T-helper 9 cell (primary cell): ENCODE results near the gene KCNMA1.

Experiments used
- DNase-seq: peaks from one replicate; pipeline ENCODE4 v3.0.0-alpha.2; 2020

KCNMA1 gene

DNA sequence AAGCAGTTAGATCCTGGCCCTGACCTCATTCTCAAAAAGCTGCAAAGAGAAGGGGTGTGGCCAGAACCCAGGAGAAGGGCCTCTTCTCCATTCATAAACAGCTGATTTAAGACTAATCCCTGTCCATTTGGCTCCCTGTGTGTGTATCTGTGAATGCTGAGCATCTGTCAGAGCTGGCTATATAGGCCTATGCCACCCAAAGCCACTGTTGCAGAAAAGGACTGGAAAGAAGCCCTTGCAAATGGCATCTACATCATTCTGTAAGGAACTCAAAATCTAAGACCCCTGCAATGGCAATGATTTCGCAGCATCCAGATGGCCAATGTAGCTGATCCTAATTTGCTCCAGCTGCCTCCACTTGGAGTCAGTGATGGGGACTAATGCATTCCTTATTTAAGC is 384.5 kb downstream of the KCNMA1 start:
- no peak for DNase-seq

DNA sequence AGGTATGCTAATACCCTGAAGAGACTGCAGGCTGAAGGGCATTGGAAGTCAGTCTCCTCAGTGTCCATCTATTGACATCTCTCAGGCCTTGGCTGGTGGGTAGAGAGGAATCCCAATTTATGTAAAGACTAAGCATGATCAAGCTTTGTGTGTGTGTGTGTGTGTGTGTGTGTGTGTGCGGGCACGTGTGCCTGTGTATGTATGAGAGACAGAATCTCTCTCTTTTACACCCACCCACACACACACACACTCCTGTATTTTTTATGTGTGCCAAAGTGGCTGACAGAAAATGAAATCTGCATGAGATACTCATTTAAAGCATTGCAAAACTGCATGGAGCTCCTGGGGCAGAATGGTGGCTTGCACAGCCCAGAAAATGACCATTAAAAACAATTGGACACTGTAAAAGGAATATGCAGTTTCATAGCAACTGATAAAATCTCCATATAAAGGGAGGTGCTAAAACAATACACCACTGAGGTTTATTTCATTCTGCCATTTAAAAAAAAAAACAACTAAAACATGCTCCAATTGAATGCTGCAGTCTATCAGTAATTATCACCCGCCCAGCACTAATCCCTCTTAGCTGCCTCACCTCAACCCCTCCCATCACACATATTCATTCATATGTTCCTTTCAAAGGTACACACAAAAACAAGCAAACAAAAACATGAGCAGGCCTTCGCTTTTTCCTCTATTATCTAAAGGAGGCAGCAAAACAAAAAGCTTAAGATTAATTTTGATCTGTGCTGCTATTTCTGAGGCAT is 385.0 kb downstream of the KCNMA1 start:
- no peak for DNase-seq

DNA sequence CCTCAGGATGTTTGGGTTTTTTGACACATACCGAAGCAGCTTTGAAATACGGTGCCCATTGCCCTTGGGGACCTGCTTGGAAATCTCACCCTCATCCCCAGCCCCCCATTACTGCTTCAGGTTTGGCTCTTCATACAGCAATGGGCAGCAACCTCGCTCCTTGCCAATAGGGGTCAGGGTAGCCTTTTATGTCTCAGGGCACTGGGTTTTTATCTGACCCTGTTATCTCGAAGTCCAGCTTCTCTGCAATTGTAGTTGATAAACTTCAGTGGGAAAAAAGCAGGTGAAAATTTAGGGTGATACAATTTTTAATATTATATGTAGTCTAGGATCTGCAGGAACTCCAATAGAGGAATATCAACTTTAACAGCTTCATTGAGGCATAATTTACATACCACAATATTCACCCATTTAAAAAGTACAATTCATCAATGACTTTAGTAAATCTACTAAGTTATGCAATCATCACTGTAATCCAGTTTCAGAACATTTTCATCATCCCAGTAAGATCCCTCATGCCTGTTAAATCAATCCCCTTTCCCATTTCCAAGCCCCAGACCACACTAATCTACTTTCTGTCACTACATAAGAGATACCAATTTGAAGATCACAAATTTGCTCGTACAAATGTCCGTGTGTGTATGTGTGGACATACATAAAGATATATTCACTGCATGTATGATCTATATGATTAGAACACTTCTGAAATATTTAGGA is 386.2 kb downstream of the KCNMA1 start:
- no peak for DNase-seq

DNA sequence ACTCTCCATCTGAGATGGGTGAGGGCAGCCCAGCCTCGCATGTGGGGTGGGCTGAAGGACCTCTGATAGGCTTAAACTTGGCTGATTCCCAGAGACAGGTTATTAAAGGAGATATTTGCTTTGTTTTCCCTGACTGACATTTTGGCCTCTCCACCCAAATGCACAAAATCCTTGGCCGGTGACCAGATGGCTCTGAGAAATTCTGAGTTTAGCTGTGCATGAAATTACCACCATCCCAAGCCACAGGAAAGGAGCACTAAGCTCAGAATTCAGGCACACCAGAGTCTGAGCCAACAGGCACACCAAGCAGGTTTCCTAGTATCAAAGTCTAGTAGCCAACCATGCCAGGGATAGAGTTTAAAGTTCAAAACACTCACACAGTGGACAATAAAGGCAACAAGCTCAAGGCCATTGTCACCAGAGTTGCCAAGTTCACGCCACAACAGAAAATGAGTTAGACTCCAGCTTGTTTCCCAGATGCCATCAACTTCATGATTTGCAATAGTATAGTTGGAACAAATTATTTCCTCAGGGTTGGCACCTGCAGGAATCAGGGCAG is 387.6 kb downstream of the KCNMA1 start:
- DNase-seq: no peak

DNA sequence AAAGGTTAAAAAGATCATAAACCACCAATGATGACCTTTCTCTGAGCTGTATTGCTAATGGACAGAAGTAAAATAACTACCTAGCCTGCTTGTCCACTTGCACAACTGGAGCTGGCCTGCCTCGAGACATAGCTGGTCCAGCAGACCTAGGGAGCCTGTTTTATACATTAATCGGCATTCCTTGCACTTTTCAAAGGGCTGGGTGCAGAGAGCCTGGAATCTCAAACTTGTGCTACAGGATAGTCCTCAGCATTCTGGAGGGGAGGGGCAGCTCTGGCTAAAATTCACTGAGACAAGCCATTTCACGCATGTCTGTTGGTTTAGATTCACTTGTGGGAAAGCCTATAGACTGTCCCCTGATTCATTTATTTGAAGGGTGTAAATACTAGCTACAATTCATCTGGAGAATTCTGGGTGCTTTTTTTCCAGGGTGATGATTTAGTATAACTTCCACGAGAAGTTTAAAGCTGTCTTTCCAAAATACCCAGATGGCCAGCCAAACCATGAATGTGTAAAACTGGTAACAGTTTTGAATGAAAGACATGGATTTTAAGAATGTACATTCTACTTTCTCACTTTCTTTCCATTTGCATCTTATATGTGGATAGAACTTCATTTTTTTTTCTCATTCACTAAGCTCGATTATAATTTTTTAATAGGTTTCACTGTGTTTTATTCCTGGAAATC is 389.4 kb downstream of the KCNMA1 start:
- no peak for DNase-seq

DNA sequence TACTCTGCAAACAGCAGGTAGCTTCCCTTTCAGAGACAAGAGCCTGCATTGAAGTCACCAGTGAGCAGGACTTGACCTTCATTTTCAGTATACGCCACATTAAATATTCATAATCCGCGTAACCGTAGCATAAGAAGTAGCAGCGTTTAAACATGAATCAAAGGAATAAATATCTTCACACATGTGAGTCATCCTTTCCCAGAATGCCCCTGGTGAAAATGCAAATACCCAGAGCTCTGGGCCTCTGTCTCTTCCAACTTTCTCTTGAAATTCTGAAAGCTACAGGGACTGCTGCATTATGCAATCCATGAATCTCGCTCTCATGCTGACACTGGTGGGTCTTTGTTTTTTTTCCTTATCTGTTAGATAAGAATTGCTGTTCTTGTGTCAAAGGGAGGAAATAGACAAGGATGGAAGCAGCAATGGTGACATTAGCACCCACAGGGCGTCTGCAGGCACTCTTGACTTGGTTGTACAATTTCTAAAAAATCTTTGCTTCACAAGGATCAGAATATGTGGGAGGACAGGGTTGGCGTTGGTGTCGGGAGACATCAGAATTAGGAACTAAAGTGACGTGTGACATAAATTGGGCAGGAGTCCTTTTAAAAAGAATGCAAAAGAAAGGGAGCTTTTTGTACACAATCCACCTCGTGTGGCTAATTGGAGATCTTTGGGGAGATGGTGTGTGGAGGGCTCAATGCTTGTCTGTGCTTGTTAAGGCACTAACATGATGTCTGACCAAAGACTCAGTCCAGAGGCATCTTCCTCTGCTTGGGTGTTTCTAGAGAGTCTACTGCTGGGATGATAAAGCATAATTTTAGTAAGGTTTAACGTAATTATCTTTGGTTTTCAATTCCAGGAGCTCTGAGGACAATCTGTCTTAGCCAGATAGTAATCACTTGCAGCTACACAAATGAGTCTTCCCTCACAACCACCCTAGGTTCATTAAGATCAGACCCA is 390.3 kb downstream of the KCNMA1 start:
- DNase-seq: no peak

DNA sequence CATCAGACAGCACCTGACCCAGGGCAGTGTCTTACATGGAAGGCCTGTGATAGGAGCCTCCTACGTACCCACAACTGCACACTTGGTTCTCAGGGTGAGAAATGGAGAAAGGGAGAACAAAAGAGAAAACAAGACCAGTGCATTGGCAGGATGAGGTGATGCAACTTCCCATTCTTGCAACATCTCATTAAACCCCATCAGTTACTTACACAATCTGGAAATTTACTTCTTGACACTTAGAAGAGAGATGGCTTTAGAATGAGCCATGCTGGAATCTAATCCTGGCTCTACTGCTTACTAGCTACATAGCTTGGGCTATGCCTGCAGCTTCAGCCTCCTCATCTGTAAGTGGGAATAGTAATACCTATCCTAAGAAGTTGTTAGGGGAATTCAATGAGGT is 391.7 kb downstream of the KCNMA1 start:
- no peak for DNase-seq

DNA sequence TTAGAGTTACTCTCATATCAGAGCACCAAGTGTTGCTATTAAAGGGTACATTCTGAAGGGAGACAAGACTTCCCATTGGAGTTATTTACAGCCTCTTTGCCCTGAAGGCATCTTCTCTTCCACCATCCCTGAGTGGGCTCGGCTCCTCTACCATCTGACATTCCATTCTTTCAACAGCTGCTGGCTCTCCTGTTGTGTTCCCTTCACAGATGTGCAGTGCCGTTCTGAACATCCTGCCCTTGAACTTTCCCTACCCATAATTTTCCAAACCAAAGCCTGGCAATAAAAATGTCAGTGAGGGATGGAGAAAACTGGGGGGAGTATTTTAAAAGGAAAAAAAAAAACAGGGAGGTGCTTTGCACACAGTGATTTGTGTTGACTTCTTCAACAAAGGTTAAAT is 392.9 kb downstream of the KCNMA1 start:
- DNase-seq: no peak

DNA sequence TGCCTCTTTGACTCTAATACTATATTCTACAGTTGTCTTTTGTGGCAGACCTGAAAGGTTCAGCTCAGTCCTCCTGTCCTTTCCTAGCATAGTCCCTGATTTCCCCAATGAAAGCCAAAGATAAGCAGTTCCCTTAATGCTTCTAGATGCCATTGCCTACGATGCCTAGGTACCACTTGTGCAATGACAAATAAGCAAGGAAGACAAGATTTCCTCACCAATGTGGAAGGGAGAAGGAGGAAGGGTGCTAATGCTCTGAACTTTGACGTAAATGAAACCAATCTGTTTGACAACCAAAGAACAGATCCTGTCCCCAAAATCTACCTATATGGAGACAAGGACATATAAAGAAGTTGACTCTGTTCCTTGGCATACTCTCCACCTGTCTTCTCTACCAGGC is 393.3 kb downstream of the KCNMA1 start:
- no peak for DNase-seq

DNA sequence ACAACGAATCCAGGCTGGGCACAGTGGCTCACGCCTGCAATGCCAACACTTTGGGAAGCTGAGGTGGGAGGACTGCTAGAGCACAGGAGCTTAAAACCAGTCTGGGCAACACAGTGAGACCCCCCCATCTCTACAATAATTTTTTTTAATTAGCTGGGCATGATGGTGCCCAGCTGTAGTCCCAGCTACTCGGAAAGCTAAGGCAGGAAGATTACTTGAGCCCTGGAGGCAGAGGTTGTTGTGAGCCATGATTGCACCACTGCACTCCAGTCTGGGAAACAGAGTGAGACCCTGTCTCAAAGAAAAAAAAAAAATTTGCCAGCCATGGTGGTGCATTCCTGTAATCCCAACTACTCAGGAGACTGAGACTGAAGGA is 396.3 kb downstream of the KCNMA1 start:
- DNase-seq: no peak

DNA sequence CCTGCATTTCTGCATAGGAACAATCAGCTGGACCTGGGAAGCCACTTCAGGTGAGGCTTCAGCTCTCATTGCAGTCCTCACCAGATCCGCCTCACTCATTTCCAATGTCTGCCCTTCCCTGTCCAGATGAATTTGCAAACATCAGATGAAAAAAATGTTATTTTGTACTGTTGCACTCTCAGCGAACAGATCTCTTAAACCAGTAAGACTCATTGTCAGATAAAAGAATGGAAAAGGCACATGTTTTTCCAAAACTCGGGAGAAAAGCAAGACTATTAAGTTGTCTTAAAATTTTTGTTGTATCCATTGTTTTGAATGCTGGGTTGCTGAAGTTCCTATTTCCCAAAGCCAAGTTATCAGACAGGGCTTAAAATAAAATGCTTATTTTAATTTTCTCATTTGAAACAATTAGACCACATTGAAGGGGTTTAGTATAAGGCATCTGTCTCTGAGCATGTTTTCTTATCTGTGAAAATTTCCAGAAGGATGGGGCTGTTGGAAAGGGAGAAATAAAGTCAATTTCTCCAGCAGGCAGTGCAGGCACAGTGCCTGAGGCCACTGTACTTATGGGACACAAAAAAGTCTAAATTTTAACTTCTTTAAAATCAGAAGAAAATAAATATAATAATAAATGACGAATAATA is 396.8 kb downstream of the KCNMA1 start:
- DNase-seq: no peak

DNA sequence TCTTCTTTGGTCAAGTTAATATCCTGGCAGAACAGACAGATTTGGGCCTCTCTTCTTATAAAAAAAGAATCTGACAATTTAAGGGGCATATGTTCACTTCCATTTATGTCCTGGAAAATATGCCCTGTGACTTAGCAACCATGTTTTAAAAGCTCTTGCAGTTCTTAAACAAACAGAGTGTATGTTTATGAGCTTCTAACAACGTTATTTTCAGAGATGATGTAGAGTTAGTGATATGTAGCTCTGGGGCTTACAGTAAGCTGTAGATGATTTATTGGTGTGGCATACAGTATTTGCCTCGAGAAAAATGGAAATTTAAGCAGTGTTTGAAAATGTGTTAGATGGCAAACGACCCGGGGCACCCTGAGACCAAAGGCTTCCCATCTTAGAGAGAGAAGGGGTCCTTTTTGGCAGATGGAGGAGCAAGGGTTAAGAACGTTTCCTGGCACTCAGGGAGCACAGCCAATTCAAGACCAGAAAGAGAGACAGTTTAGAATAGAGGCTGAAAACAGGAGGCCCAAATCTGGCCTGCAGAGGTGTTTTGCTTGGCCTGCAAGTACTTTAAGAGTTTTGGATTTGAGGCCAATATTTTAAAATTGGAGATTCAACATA is 397.5 kb downstream of the KCNMA1 start:
- no peak for DNase-seq

DNA sequence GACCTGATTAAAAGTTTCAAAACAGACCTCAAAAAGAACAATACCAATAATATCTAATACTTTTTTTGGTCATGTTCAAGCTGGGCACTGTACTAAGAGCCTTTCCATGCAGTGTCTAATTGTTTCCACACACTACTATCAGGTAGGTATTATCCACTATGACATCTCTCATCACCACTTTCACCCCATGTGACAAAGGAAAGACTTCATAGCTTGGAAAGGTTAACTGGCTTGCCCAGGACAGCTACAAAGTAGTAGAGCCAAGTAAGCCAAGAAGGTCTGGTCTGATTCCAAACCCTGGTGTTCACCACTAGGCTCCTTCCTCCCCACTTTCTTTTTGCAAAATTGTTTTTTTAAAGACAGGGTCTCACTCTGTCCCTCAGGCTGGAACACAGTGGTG is 400.5 kb downstream of the KCNMA1 start:
- DNase-seq: no peak

DNA sequence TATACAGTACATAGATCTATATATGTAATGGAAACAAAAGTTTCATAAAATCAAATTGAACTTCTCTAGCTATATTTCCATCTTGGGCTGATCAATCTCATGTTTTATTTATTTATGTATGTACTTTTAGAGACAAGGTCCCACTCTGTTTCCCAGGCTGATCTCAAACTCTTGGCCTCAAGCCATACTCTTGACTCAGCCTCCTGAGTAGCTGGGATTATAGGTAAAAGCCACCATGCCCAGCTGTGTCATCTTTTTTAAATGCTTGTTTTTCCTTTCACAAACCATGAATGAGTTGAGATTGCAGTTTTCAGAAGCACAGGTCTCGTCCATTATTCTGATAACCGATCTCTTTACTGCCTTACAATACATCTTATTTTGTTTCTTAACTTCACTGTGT is 400.9 kb downstream of the KCNMA1 start:
- DNase-seq: no peak

DNA sequence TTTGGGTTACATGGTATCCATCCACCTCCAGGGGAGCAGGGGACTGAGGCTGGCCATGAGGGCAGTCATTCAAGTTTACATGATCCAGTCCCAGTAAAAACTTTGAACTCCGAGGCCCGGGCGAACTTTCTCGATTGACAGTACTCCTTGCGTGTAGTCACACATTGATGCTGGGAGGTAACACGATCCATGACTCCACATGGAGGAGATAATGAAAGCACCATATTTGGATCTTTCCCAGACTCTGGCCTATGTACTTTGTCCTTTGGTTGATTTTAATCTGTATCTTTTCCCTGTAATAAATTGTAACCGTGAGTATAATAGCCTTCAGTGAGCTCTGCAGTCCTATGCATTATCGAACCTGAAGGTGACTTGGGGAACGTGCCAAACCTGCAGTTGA is 401.6 kb downstream of the KCNMA1 start:
- DNase-seq: no peak

DNA sequence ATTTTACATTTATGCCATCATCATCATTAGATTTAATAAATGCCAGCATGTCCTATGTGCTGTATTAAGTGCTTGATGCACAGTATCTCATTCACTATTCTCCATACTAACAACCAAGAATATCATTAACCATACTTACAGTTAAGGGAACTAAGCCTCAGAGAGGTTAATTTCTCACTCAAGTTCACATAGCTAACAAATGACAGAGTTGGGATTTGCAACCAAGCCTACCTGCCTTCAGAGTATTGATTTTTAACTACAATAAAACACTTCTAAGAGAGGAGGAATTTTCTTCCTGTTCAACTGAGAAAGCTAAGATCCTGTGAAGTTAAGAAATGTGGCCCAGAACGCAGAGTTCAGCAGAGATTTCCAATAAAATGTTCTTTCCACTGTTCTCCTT is 403.0 kb downstream of the KCNMA1 start:
- no peak for DNase-seq

DNA sequence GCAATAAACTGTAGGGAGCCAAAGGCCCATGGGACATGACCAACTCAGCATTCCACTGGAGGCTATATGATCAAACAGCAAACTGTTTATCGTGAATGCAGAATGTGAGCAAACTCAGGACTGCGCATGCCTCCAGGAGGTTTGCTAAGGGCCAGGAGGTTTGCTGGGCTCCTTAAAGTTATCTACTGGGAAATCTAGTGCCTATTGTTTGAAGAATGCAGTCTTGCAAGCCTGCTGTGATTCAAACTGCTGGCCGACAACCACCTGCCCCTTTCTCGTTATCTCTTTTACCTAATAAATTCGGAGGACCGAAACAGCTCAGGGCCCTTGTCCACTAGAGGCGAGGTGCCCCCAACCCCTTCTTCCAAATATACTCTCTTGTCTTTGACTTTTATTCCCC is 404.1 kb downstream of the KCNMA1 start:
- DNase-seq: no peak

DNA sequence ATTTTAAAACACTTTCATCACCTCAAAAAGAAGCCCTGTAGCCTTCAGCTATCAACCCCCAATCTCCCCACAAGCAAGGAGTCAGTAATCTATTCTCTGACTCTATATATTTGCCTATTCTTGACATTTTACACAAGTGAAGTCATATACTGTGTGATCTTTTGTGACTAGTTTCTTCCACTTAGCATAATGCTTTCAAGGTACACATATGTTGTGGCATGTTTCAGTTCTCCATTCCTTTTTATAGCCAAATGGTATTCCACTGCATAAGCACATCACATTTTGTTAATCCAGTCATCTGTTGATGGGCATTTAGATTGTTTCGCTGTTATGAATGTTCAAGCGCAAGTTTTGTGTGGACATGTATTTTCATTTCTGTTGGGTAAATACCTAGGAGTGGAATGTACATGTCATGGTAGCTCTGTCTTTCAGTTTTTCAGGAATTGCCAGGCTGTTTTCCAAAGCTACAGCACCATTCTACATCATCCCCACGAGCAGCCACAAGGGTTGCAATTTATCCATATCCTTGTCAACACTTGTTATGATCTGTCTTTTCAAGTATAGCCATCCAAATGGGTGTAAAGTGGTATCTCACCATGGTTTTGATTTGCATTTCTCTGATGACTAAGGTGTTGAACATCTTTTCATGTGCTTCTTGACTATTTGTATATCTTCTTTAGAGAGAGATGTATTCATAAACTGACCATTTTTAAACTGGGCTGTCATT is 405.6 kb downstream of the KCNMA1 start:
- no peak for DNase-seq

DNA sequence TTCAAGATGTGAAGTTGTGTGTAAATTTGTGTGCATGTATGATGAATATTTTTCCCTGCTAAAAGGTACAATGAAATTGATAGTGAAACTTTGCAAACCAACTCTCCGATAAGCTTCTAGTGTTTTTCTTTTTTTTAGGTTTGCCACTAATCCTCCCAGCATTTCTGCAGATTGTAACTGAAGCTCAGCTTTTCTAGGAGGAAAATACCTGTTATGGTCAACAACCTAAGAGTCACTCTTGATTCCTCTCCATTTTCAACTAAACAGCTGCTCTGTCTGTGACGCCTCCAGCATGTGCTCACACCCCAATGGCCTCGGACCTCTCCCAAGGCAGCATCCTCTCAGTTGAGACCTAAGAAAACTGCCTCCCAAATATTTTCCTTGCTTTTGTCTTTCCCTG is 406.2 kb downstream of the KCNMA1 start:
- no peak for DNase-seq

DNA sequence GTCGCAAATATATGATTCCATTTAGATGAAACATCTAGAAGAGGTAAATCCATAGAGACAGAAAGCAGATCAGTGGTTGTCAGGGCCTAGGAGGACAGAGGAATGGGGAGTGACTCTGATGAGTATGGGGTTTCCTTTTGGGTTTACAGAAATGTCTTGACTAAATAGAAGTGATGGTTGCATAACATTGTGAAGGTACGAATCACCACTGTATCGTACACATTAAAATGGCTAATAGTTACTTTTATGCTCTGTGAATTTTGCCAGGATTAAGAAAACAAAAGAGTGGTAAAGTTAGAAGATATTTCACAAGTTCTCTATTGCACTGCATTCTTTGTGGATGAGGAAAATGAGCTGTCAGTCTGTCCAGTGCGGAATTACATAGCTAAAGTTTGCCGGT is 407.4 kb downstream of the KCNMA1 start:
- no peak for DNase-seq

DNA sequence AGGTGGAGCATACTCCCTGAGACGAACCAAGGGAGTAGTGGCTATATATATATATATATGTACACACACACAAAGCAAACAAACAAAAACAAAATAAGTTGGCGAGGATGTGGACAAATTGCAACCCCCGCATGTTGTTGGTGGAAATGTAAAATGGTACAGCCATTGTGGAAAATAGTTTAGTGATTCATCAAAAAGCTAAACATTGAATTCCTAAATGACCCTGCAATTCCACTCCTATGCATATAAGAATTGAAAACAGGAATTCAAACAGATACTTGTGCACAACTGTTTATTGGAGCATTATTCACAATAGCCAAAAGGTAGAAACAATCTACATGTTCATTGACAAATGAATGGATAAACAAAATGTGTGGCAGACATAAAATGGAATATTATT is 407.9 kb downstream of the KCNMA1 start:
- DNase-seq: no peak
